K562 (cell line): ENCODE results near the gene LSM4. TPM values are rescaled to one million over a fixed set of nuclear protein-coding genes. Genes with fewer than 3 reads are reported as not detected.
A peak's percentile ranks its signal among the peaks of the same experiment; 100 is the strongest.

Experiments
- CBFA2T2 ChIP-seq: fragments of 450-650 bp; conservative IDR thresholded peaks from 2 replicates; pipeline ENCODE4 v1.6.1; 2017; ENCODE audit warnings: mild to moderate bottlenecking
- CC2D1A ChIP-seq: fragments of 450-650 bp; IDR thresholded peaks from 2 replicates; pipeline ENCODE4 v1.6.1; 2017; ENCODE audit warnings: mild to moderate bottlenecking
- CHCHD3 ChIP-seq: fragments of 250-450 bp; sonication (Bioruptor Pico); IDR thresholded peaks from 2 replicates; pipeline ENCODE4 v2.1.2; 2022; ENCODE audit warnings: mild to moderate bottlenecking
- EWSR1 ChIP-seq: fragments of 450-650 bp; IDR thresholded peaks from 2 replicates; pipeline ENCODE4 v1.6.1; 2018; ENCODE audit warnings: borderline replicate concordance, mild to moderate bottlenecking, low read depth, moderate library complexity; ENCODE audit not compliant: partially characterized antibody
- FOXK2 ChIP-seq, 2 experiments: fragments of 450-650 bp; IDR thresholded peaks in 1 of 2; conservative IDR thresholded peaks in 1 of 2; 2 replicates each; pipeline ENCODE4 v1.6.1; 2016; ENCODE audit warnings: low read depth in 2 of 2, mild to moderate bottlenecking in 1 of 2
- HOMEZ ChIP-seq: fragments of 250-450 bp; sonication (Bioruptor Pico); IDR thresholded peaks from 2 replicates; pipeline ENCODE4 v1.4.0; 2020; ENCODE audit warnings: mild to moderate bottlenecking, moderate library complexity
- MBD1 ChIP-seq: fragments of 250-450 bp; sonication (Bioruptor Pico); IDR thresholded peaks from 2 replicates; pipeline ENCODE4 v1.8.0; 2022; ENCODE audit warnings: inconsistent platforms
- MEF2A ChIP-seq: IDR thresholded peaks from 2 replicates; pipeline ENCODE4 v1.6.1; 2011; ENCODE audit warnings: low read depth, mild to moderate bottlenecking, low read length, moderate library complexity; ENCODE audit not compliant: control insufficient read depth
- MEIS2 ChIP-seq: fragments of 450-650 bp; IDR thresholded peaks from 2 replicates; pipeline ENCODE4 v1.6.1; 2014; ENCODE audit warnings: mild to moderate bottlenecking; ENCODE audit not compliant: partially characterized antibody
- POLR2H ChIP-seq: IDR thresholded peaks from 2 replicates; pipeline ENCODE4 v1.6.1; 2016; ENCODE audit warnings: missing genetic modification characterization, low read depth, mild to moderate bottlenecking, control low read depth, missing compliant biosample characterization, moderate library complexity
- SFPQ ChIP-seq: fragments of 200-400 bp; formaldehyde crosslinking; IDR thresholded peaks from 2 replicates; pipeline ENCODE4 v1.6.1; 2017; ENCODE audit warnings: mild to moderate bottlenecking, low read depth, low read length, moderate library complexity
- TSC22D4 ChIP-seq: fragments of 450-650 bp; IDR thresholded peaks from 2 replicates; pipeline ENCODE4 v1.6.1; 2016; ENCODE audit warnings: missing genetic modification characterization, missing biosample characterization, control low read depth
- ZBTB17 ChIP-seq: fragments of 450-650 bp; formaldehyde crosslinking; IDR thresholded peaks from 2 replicates; pipeline ENCODE4 v1.4.0; 2020; ENCODE audit warnings: mild to moderate bottlenecking
- ZNF146 ChIP-seq: IDR thresholded peaks from one replicate; pipeline ENCODE4 v1.6.1; 2018; ENCODE audit warnings: missing compliant biosample characterization; ENCODE audit not compliant: unreplicated experiment
- ZNF280B ChIP-seq: fragments of 250-450 bp; sonication (Bioruptor Pico); IDR thresholded peaks from 2 replicates; pipeline ENCODE4 v1.5.1; 2021; ENCODE audit warnings: mild to moderate bottlenecking
- ZNF518B ChIP-seq: fragments of 250-450 bp; sonication (Bioruptor Pico); IDR thresholded peaks from 2 replicates; pipeline ENCODE4 v1.5.0; 2021; ENCODE audit warnings: mild to moderate bottlenecking, moderate library complexity
- polyA plus RNA-seq, 8 experiments: library from polyadenylated mRNA; depleted of rRNA in 4 of 8; stranded (reverse) in 5 of 8; unstranded in 3 of 8; fragments of >200 nt; fragmentation: Nextera tagmentation in 2 of 8; fragmentation: Illumina TruSeq in 1 of 8; extraction: Ambion mirVana in 2 of 8; extraction: Trizol in 1 of 8; gene quantifications; 2 replicates each; pipeline versions ENCODE4 v1.2.1 to v1.2.3, GENCODE V29; 2011 to 2014; ENCODE audit warnings: inconsistent platforms in 1 of 8, missing spikeins in 1 of 8
- total RNA-seq, 7 experiments: library from RNA; depleted of rRNA in 6 of 7; stranded (reverse); fragments of >200 nt in 6 of 7; fragmentation: Illumina TruSeq in 2 of 7; extraction: Trizol in 2 of 7; gene quantifications; 2 replicates each; pipeline versions ENCODE4 v1.2.1 to v1.2.3, GENCODE V29; 2011 to 2021; ENCODE audit warnings: low replicate concordance in 1 of 7

LSM4 gene
- total and polyA plus RNA-seq, 9 of the 15 experiments (the other 6 are each of a cell fraction or from before 2014, with no cell fraction given): 11.9 to 763 (median 202) TPM

GRCh38 chr19:18292810-18293641 is 29.9 kb downstream of the LSM4 start (continued):
- no peak for TF ChIP-seq ZBTB17
- TF ChIP-seq HOMEZ: no peak
- peak in 1 of 2 experiments; percentile 22; a peak in 1 of 4 replicates for TF ChIP-seq FOXK2 (conservative IDR thresholded peaks at IDR 0.05 in 1 of 2, IDR thresholded peaks at IDR 0.05 in 1 of 2; ENCODE audit: low read depth in 2 of 2)
- TF ChIP-seq MBD1 (CRISPR knock-in tag): no peak
- no peak for TF ChIP-seq ZNF146 (CRISPR knock-in tag)
- no peak for TF ChIP-seq CHCHD3 (CRISPR knock-in tag)
- TF ChIP-seq MEF2A: no peak
- TF ChIP-seq CBFA2T2: 0 out of 2 replicates have a peak, but pooled peaks have one; percentile 7
- no peak for TF ChIP-seq ZNF518B (CRISPR knock-in tag)
- no peak for TF ChIP-seq SFPQ
- no peak for TF ChIP-seq EWSR1
- TF ChIP-seq TSC22D4 (tag): no peak
- peak; percentile 43; the same call in 1 of the 2 replicates for TF ChIP-seq CC2D1A
- no peak for TF ChIP-seq ZNF280B (CRISPR knock-in tag)
- TF ChIP-seq MEIS2: peak; percentile 71
- no peak for TF ChIP-seq POLR2H (tag)
